Natural killer cell (primary cell): ENCODE measurements around the gene HECTD2. TPM values are rescaled to one million over a fixed set of nuclear protein-coding genes. Genes with fewer than 3 reads are reported as not detected.
"Not testable (repeated sequence)": the region's sequence is repeated elsewhere in the genome, so short reads cannot be mapped to it uniquely, and the experiment has no call there.

Source experiments
- ATAC-seq, 3 donors: fragments of 150-1000 bp in 2 of 3; fragments of 200-7000 bp in 1 of 3; cut with Tn5 transposase; 1 replicate in 1 of 3; 2 replicates in 2 of 3; pipeline ENCODE4 v1.10.0; 2021; ENCODE audit warnings: mild to moderate bottlenecking in 2 of 3, moderate library complexity in 2 of 3
- DNase-seq, 2 donors: peaks; one replicate each; pipeline versions ENCODE4 v3.0.0 to v3.0.0-alpha.2; 2013 to 2021; ENCODE audit warnings: mixed read lengths in 1 of 2
- H3K27ac ChIP-seq: one replicate; pipeline ENCODE4 v1.5.1; 2013; ENCODE audit warnings: mild to moderate bottlenecking, low read length
- H3K27me3 ChIP-seq: one replicate; pipeline ENCODE4 v1.6.1; 2013; ENCODE audit warnings: low read length; ENCODE audit not compliant: control insufficient read depth, insufficient read depth
- H3K36me3 ChIP-seq: one replicate; pipeline ENCODE4 v1.6.1; 2013; ENCODE audit warnings: low read length; ENCODE audit not compliant: control insufficient read depth, insufficient read depth
- H3K4me1 ChIP-seq: one replicate; pipeline ENCODE4 v1.6.1; 2013; ENCODE audit warnings: low read length; ENCODE audit not compliant: control insufficient read depth, insufficient read depth
- H3K4me3 ChIP-seq: one replicate; pipeline ENCODE4 v1.5.1; 2013; ENCODE audit warnings: low read length
- H3K9me3 ChIP-seq: one replicate; pipeline ENCODE4 v1.6.1; 2013; ENCODE audit warnings: low read length; ENCODE audit not compliant: control insufficient read depth, insufficient read depth
- H3K27ac Mint-ChIP-seq, 2 donors: one replicate each; pipeline ENCODE4 v1.8.0; 2022; ENCODE audit warnings: mild to moderate bottlenecking in 2 of 2, mixed read lengths in 2 of 2, moderate library complexity in 1 of 2
- H3K27me3 Mint-ChIP-seq, 2 donors: one replicate each; pipeline ENCODE4 v1.8.0; 2022; ENCODE audit warnings: low read depth in 2 of 2, mixed read lengths in 2 of 2
- H3K36me3 Mint-ChIP-seq: one replicate; pipeline ENCODE4 v1.8.0; 2022; ENCODE audit warnings: mixed read lengths
- H3K4me1 Mint-ChIP-seq, 2 donors: one replicate each; pipeline ENCODE4 v1.8.0; 2022; ENCODE audit warnings: mixed read lengths in 2 of 2
- H3K4me3 Mint-ChIP-seq: one replicate; pipeline ENCODE4 v1.8.0; 2022; ENCODE audit warnings: mild to moderate bottlenecking, moderate library complexity, mixed read lengths
- H3K9me3 Mint-ChIP-seq, 2 donors: one replicate each; pipeline ENCODE4 v1.8.0; 2022; ENCODE audit warnings: mixed read lengths in 2 of 2
- CTCF ChIP-seq: fragments of 200-600 bp; IDR thresholded peaks from one replicate; pipeline ENCODE4 v1.8.0; 2022; ENCODE audit warnings: antibody characterized with exemption
- WGBS: methylation state at CpG from one replicate; pipeline ENCODE4 v1.1.7; 2013; ENCODE audit warnings: missing lambda C conversion rate; ENCODE audit not compliant: insufficient coverage; 5-methylcytosine and 5-hydroxymethylcytosine counted together
- intact Hi-C: fragments of 100-400 bp; cut with micrococcal nuclease; formaldehyde crosslinking; loops from one replicate; pipeline ENCODE4 v1.14.2; 2022
- total RNA-seq, 4 donors: library from RNA; stranded (reverse); fragments of 120-200 nt in 1 of 4; gene quantifications; one replicate each; pipeline versions ENCODE4 v1.2.3 to v1.2.4, GENCODE V29; 2013 to 2022

Gene HECTD2
- total RNA-seq, 3 donors from 2014 or later (not counting 1 experiment from before 2014, with no cell fraction given), result 0.61 to 3.6 (median 1.1) TPM

- Histone ChIP-seq H3K9me3 (no peaks in the 10 kb centered on the region), H3K4me1 (no peaks in the 10 kb centered on the region), H3K36me3 (no peaks in the 10 kb centered on the region), H3K27ac (no peak overlapping the region), H3K4me3 (no peak overlapping the region), H3K27me3 (no peaks in the 10 kb centered on the region)
- no peak overlapping the region for H3K4me3 Mint-ChIP-seq
- peaks cover 0 to 3% of the 10 kb centered on the region in 2 donors for H3K27me3 Mint-ChIP-seq
- no peaks in the 10 kb centered on the region for H3K4me1 Mint-ChIP-seq
- H3K9me3 Mint-ChIP-seq, result no peaks in the 10 kb centered on the region
- DNase-seq (no peak), ATAC-seq (no peak)
- no peak for TF ChIP-seq CTCF
- intact Hi-C loops, result no loop called here
- H3K36me3 Mint-ChIP-seq, result no peaks in the 10 kb centered on the region
- no peak overlapping the region for H3K27ac Mint-ChIP-seq
- WGBS, result 79% methylated on average over 1 of the region's 1 CpG
Observed at GRCh38 chr10:91559169-91559568, 149.0 kb downstream of the HECTD2 start.

DNA sequence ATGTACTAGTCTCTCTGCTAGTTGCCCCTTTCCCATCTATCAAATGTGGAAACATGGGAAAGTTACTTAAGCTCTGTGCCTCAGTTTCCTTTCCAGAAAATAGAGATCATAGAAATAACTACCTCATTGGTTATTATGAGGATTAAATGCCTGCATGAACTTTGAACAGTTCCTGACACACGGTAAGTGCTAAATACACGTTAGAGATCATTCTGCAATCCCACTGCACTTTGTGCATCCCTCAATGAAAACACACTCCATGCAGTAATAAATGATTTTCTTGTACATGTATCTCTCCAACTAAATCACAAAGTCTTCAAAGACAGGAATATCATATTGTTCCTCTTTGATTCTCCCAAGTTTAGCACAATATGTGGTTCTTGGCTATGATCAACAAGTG lies 149.6 kb downstream of the HECTD2 start:
- no peak for ATAC-seq
- no peaks in the 10 kb centered on the region for H3K27me3 ChIP-seq
- TF ChIP-seq CTCF, result no peak
- Mint-ChIP-seq H3K4me3 (no peak overlapping the region), H3K27me3 (peaks cover 0 to 3% of the 10 kb centered on the region in 2 donors), H3K9me3 (no peaks in the 10 kb centered on the region), H3K36me3 (no peaks in the 10 kb centered on the region), H3K4me1 (no peaks in the 10 kb centered on the region), H3K27ac (no peak overlapping the region)
- 90% methylated on average over 2 of the region's 2 CpGs for WGBS
- H3K4me1 ChIP-seq, result no peaks in the 10 kb centered on the region
- intact Hi-C loops, result no loop called here
- no peak overlapping the region for H3K27ac ChIP-seq
- DNase-seq, result no peak
- H3K36me3 ChIP-seq, result no peaks in the 10 kb centered on the region
- H3K9me3 ChIP-seq, result no peaks in the 10 kb centered on the region
- no peak overlapping the region for H3K4me3 ChIP-seq

DNA sequence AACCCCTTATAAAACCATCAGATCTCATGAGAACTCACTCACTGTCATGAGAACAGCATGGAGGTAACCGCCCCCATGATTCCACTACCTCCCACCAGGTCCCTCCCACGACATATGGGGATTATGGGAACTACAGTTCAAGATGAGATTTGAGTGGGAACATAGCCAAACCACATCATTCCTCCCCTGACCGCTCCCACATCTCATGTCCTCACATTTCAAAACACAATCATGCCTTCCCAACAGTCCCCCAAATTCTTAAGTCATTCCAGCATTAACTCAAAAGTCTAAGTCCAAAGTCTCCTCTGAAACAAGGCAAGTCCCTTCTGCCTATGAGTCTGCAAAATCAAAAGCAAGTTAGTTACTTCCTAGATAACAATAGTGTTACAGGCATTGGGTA lies 150.7 kb downstream of the HECTD2 start:
- H3K4me3 ChIP-seq, H3K27ac Mint-ChIP-seq, H3K4me1 ChIP-seq, H3K9me3 Mint-ChIP-seq, DNase-seq, H3K27ac ChIP-seq, intact Hi-C loops, H3K4me1 Mint-ChIP-seq, H3K36me3 Mint-ChIP-seq, H3K27me3 ChIP-seq, H3K36me3 ChIP-seq, H3K27me3 Mint-ChIP-seq, ATAC-seq, H3K4me3 Mint-ChIP-seq, H3K9me3 ChIP-seq: not testable (repeated sequence)
- WGBS, result 77% methylated on average over 3 of the region's 3 CpGs

GRCh38 chr10:91562839-91563581 lies 152.9 kb downstream of the HECTD2 start:
- intact Hi-C loops, result no loop called here
- TF ChIP-seq CTCF, result no peak
- Histone ChIP-seq H3K27ac (no peak overlapping the region), H3K27me3 (no peaks in the 10 kb centered on the region), H3K36me3 (no peaks in the 10 kb centered on the region), H3K9me3 (no peaks in the 10 kb centered on the region), H3K4me1 (no peaks in the 10 kb centered on the region), H3K4me3 (no peak overlapping the region)
- WGBS, result 36% methylated on average over 2 of the region's 2 CpGs
- no peak overlapping the region for H3K27ac Mint-ChIP-seq
- no peak for DNase-seq
- H3K4me3 Mint-ChIP-seq, result no peak overlapping the region
- no peaks in the 10 kb centered on the region for H3K36me3 Mint-ChIP-seq
- peaks cover 0 to 5% of the 10 kb centered on the region in 2 donors for H3K27me3 Mint-ChIP-seq
- no peaks in the 10 kb centered on the region for H3K9me3 Mint-ChIP-seq
- H3K4me1 Mint-ChIP-seq, result no peaks in the 10 kb centered on the region
- no peak for ATAC-seq
